GM13976 (cell line): ENCODE results near the gene STAC3.

Experiments used
- DNase-seq: peaks from one replicate; pipeline ENCODE4 v3.0.0; 2012; ENCODE audit warnings: low spot score
- in situ Hi-C: fragments of 300-500 bp; cut with MboI; formaldehyde crosslinking; loops from one replicate; pipeline ENCODE4 v1.12.0; 2022; ENCODE audit warnings: low sequenced_read_pairs, mixed read lengths, inconsistent platforms; ENCODE audit not compliant: unreplicated experiment
- TF ChIP-seq, protein P1 (sequence below): IDR thresholded peaks from 2 replicates; pipeline ENCODE4 v1.5.1; 2012; ENCODE audit warnings: borderline replicate concordance, mild to moderate bottlenecking; ENCODE audit not compliant: insufficient read depth; ENCODE audit errors: extremely low read depth, missing control alignments, control extremely low read depth

The STAC3 gene

GRCh38 chr12:57208631-57209282, 42.2 kb downstream of the STAC3 start:
- in situ Hi-C loops, result no loop called here
- TF ChIP-seq, protein P1, sequence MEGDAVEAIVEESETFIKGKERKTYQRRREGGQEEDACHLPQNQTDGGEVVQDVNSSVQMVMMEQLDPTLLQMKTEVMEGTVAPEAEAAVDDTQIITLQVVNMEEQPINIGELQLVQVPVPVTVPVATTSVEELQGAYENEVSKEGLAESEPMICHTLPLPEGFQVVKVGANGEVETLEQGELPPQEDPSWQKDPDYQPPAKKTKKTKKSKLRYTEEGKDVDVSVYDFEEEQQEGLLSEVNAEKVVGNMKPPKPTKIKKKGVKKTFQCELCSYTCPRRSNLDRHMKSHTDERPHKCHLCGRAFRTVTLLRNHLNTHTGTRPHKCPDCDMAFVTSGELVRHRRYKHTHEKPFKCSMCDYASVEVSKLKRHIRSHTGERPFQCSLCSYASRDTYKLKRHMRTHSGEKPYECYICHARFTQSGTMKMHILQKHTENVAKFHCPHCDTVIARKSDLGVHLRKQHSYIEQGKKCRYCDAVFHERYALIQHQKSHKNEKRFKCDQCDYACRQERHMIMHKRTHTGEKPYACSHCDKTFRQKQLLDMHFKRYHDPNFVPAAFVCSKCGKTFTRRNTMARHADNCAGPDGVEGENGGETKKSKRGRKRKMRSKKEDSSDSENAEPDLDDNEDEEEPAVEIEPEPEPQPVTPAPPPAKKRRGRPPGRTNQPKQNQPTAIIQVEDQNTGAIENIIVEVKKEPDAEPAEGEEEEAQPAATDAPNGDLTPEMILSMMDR, result no peak
- no peak for DNase-seq

DNA sequence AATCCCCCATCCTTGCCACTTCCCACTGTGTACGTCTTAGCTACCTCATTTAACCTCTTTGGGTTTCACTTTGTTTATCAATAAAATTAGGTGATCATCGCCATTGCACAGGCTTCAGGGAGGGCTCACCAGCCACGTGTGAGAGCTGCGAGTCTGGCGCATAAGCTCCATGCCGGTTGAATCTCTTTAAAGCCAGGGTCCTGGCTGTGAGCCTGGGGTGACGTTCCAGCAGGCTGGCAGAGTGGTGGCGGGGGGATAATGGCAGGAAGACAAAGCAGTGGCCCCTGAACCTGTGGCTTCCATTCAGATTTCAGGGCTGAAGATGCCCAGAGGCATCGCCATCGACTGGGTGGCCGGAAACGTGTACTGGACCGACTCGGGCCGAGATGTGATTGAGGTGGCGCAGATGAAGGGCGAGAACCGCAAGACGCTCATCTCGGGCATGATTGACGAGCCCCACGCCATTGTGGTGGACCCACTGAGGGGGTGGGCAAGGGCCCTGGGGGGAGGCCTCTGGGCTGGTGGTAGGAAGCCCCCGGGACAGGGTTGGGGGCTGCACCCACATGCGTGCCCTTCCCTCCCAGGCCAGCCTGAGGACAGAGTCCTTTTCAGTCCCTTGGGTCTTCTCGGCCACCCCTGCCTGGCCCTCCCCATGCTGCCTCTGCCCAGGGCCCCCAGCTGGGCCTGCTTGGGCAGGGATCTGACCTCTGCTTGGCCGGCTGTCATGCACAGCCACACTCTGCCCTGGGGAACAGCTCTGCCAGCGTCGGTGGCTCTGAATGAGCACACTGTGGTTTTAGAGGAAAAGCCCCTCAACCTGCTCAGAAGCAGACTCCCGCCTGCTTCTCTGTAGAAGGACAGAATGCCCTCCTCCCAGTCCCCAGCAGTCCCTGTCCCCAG, 43.0 kb downstream of the STAC3 start:
- in situ Hi-C loops, result no loop called here
- TF ChIP-seq, protein P1, result no peak

DNA sequence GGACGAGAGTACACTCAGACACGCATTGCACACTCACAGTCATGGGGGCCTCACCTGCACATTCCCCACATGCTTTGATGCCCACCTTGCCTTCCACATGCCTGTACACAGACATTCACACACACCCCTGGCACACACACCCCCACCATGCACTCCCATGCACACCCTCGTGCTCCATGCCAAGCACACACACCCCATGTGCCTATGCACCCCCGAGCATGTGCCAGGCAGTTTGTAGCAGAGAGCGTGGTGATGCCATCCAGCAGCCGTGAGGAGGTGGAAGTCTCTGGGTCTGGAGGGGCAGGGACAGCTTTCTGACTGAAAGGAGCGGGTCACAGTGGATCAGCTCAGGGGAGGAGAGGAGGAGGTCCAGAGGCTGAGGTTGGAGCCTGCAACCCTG, 45.1 kb downstream of the STAC3 start:
- TF ChIP-seq, protein P1, result no peak
- in situ Hi-C loops, result no loop called here

More for the DNA sequence above, 43.0 kb downstream of the STAC3 start:
- no peak for DNase-seq

DNA sequence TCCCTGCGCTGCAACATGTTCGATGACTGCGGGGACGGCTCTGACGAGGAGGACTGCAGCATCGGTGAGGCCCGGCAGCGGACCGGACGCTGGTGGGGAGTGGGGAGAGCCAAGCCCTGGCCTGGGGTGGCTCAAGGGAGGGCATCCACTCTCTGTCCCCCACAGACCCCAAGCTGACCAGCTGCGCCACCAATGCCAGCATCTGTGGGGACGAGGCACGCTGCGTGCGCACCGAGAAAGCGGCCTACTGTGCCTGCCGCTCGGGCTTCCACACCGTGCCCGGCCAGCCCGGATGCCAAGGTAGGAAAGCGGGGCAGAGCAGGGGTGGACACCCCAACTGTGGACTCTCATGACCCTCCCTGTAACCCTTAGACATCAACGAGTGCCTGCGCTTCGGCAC, 45.8 kb downstream of the STAC3 start:
- in situ Hi-C loops, result no loop called here
- DNase-seq, result no peak
- TF ChIP-seq, protein P1, result no peak

More for the DNA sequence above, 45.1 kb downstream of the STAC3 start:
- DNase-seq, result no peak

DNA sequence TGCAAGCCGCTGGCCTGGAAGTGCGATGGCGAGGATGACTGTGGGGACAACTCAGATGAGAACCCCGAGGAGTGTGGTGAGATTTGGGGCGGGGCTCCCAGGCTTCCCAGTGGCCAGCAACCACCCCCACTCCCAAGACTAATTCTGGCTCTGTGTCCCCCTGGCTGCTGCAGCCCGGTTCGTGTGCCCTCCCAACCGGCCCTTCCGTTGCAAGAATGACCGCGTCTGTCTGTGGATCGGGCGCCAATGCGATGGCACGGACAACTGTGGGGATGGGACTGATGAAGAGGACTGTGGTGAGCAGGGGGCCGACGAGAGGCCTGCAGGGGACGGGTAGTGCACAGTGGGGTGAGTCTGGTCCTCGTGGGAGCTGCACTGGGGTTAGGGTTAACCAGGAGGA, 46.5 kb downstream of the STAC3 start:
- no peak for DNase-seq
- in situ Hi-C loops, result no loop called here
- TF ChIP-seq, protein P1, result no peak

- DNase-seq, result no peak
- TF ChIP-seq, protein P1, result no peak
- in situ Hi-C loops, result no loop called here
Measured at GRCh38 chr12:57203791-57204190, 47.2 kb downstream of the STAC3 start.
